NCI-H1417 (cell line): ENCODE results near the gene DOK6.
"Not testable (repeated sequence)": the region's sequence is repeated elsewhere in the genome, so short reads cannot be mapped to it uniquely, and the experiment has no call there.

Experiments used
- DNase-seq, 3 experiments: peaks; one replicate each; lab custom pipeline; 2025; lab: John Stamatoyannopoulos, UW

DOK6 gene

DNA sequence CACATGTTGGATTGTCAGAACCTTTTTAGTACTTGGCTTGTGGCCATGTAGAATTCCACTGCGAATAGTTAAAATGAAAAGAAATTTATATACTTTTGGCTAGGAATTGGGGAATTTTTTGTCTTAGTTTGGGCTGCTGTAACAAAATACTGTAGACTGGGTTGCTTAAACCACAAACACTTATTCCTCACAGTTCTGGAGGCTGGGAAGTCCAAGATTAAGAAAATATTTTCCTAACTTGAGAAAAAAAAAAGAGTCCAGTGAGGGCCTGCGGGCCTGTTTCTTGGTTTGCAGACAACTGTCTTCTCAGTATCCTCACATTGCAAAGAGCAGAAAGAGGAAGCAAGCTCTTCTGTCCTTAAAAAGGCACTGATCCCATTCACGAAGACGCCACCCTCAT lies 465.1 kb downstream of the DOK6 start:
- no peak for DNase-seq

DNA sequence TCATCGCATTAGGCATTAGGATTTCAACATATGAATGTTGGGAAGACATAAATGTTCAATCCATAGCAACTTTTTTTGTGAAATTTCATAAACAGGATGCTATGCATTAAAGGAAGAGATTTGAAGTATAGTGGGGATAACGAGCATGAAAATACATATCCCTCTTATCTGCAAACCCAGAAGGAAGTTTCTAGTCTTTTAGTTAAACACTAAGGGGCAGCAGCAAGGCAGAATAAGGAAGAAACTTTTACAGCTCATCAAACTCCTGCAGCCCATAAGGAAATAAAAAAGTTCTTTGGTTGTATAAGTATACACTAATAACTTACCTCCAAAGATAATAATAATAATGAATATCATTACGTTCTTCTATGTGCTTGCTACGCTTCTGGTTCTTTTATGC lies 465.5 kb downstream of the DOK6 start:
- no peak for DNase-seq

DNA sequence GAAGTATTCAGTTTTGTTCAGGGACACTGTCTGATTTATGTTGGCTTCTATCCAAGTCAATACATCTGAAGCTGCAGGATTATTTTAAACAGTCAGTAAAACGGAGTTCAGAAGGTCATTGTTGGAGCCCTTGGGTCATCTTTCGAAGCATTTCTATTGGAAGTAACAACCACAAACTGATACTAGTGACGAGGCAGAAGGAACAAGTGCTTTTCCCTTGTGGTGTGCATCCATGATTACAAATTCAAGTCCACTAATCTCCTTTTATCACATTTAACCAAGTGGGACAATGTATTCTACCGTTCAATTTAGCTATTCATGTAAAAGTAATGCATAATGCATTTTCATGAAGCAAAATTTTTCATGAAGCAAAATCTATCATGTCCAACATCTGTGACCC lies 470.0 kb downstream of the DOK6 start:
- DNase-seq = no peak

DNA sequence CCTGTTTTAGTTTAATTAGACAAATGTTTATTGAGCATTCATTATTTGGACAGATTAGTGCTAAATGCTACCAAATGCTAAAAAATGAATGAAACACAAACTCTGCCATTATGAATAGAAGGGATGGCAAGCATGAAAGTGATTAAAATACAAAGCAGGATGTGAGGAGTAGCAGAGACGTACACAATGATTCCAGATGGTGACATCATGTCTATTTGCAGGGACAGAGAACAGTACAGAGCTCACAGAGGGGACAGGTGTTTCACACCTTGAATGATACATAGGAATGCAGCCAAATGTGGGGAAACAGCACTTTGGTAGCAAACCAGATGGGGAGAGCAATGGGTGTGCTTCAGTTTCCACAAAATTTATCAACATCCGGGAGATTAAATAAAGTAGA lies 470.7 kb downstream of the DOK6 start:
- peak in 2 of 3 experiments; percentile 22 to 56 for DNase-seq

DNA sequence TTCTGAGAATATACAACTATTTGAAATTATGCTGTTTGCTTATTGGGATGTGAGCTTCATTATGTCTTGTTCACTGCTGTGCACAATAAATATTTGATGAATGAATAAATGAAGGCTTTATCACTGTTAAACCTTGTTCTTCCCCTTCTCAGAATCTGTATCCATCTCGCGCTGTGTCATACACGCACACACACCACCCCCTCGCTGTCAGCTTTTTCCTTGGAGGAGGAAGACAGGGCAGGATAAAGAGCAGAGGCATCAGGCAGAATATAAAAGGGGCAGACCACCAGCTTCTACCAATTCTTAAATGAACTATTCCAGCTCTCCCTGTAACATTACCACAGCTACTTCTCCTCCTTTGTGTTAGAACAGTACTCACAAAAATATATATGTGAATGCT lies 472.0 kb downstream of the DOK6 start:
- peak in 1 of 3 experiments; percentile 58 for DNase-seq

DNA sequence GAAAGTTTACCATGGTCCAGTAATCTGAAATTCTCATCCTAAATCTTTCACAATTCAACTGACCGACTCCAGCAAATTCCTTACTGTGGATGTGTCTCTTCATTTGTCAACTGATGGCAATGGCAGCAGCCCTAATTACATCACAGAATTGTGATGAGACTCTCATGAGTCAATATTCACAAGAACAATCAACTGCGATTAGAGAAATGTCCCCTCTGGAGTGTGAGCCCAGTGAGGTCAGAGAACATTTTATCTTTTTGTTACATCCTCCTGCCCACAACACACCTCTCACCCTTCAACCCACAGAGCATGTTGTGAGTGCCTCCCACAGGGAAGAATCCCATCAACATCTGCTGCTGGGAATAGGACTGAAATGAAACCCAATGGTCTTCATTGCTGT lies 473.4 kb downstream of the DOK6 start:
- DNase-seq = peak in 1 of 3 experiments; percentile 19

DNA sequence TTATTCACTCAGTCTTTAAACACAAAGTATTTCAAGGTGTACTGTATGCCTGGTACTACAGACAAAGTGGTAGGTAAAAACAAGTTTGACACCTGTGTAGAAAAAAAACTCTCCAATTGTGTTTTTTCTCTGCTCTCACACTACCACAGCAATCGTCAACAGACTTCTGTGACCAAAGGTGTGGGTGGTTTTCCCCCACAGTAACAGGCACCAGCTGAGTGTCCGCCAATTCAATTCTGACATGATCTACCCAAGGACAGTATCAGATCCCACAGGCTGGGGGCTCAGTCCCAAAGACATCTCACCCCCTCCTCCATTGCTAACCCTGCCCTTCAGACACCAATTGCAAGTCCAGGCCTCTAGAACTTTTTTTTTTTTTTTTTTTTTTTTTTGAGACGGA lies 475.8 kb downstream of the DOK6 start:
- DNase-seq = no peak

DNA sequence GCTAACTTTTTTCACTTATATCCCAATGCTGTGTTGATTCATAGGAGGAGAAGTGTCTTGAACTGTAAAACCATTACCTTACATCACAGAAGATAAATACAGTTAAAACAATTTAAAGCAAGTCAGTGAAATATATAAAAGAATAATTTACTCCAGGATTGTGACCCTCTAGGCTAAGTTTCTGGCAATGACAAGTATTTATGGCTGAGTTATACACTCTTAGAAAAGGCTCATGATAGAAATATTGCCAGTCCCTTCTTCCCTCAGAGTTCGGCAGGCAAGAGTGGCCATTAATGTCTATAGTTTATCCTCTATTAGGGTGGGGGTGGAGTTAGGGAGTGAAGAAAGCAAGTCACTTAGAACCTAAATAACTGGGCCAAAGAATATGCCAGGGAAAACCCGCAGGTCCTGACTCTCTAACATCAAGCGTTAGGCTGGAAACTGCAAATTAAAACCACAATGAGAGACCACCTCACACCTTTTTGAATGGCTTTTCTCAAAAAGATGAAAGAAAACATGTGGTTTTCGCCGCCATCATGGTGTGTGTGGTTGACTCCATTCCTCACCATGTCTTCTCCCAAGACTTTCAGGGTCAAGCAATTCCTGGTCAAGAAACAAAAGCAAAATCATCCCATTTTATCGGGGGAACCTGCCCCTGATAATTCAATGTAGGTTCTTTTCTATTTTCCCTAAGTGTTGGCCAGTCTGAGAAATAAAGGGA lies 477.7 kb downstream of the DOK6 start:
- no peak for DNase-seq

DNA sequence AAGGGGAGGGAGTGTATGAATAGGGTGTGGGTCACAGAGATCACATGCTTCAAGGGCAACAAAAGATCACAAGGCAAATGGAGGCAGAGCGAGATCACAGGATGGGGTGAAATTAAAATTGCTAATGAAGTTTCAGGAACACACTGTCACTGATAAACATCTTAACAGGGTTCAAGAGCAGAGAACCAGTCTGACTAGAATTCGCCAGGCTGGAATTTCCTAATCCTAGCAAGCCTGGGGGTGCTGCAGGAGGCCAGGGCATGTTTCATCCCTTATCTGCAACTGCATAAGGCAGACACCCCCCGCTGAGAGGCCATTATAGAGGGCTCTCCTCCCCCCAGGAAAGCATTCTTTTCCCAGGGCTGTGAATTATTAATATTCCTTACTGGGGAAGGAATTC lies 478.4 kb downstream of the DOK6 start:
- not testable (repeated sequence) for DNase-seq

DNA sequence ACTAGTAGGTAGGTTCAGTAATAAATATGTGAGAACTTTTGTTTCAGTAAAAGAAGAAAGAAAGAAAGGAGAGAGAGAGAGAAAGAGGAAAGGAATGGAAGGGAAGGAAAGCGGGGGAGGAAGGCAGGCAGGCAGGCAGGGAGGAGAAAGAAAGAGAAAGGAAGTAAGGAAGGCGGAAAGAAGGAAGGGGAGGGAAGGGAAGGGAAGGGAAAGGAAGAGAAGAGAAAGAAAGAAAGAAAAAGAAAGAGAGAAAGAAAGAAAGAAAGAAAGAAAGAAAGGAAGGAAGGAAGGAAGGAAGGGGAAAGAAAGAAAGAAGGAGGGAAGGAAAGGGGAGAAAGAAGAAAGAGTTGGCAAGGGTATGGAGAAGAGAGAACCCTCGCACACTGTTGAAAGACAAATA lies 479.4 kb downstream of the DOK6 start:
- no peak for DNase-seq

DNA sequence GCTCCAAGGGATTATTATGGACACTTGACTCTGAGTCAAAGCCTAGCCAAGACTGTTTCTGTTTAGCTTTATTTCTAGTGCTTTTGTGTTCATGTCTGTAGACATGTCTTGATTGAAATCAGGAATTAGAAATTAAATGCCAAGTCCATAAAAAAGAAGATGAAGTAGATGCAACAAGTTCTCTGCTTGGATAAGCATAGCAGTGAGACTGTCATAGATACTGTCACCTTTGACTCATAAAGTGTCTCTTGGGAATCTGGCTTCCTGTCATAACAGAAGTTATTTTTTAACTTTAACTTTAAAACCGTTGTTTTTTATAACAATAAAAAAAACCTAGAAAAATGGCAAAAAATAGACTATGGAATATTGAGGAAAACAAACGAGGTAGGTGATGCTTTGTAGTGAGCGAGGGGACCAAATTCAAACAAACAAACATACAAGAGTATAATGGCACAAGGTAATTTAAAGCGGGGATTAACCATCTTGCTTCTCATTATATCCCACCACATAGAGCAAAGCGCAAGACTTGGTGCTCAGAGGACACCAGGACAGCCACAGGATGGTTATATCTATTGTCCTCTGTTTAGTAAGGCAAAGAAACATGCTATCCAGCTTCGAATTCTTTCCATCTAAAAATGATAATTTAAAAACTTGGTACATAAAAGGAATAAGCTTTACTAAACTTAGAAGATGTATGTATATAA lies 482.4 kb downstream of the DOK6 start:
- no peak for DNase-seq

DNA sequence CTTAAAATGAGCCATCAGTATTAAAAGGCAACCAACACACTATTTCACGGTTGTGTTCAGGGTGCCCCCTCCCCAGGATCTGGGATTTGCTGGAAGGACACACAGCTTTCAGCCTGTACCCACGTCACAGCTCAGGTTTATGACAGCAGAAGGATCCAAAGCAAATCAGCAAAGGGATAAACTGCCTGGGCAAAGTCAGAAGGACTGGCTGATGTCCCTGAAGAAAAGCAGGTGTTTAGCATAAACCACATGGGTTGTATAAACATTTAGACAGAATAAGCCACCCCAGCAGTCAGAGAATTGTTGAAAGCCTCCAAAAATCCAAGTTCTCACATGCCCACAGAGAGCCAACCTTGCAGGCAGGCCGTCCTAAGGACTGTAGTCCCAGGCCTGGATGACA lies 483.1 kb downstream of the DOK6 start:
- DNase-seq = no peak

DNA sequence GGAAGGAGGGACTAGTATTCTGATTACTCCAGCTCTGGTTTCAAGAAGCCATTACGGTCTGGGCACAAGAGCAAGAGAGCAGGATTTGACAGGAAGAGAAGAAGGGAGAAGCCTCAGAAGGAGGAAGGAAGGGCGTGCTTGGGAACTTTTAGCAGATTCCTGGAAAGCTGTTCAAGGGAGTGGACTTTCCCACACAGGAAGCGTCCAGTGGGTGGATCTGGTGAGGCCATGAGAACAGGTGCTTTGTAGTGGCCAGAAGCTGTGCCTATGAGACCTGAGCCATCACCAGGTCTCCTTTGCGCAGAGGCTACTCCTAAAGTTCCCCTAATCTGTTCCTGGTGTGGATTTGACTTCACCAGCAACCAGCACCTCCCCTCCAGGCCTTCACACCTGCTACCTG lies 484.7 kb downstream of the DOK6 start:
- DNase-seq = no peak

DNA sequence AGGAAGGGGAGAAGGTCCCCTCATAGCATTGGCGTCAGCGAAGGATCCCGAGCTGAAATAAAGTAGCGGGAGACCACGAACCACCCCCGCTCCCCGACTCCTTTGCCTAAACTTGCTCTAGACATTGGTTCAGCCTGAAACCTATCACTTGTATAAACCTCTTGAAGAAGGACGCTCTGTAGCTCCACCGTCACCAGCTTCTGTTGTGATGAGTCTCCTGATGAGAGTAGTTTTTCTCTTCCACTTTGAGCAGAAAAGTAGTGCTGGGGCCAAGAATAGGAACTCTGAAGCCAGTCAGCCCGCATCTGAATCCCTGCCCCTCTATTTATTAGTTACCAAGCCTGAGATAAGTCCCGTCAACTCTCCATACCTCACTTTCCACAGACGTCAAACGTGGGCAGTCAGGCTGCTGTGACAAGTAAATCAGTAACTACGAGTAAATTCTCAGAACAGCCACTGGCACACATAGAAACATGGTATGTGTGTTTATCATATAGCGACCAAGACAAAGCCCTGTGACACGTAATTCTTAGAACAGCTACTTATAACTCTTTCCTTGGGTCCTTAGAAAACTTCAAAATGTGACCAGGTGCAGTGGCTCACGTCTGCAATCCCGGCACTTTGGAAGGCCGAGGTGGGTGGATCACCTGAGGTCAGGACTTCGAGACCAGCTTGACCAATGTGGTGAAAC lies 485.3 kb downstream of the DOK6 start:
- no peak for DNase-seq

DNA sequence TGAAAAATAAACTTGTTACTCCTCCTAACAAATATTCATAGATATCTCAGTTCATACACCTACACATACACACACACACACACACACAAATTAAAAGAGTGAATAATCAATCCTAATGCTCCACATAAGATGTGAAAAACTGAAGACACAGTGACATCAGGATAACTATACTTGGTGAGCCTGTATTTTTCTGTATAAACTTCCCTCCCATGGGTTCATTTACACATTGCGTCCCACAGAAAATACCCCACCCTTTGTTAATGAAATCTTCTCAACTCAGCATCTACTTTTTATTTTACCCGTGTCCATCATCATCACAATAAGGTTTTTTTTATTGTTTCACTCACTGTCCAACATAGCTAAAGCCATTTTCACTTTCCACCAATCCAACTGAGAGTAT lies 486.6 kb downstream of the DOK6 start:
- DNase-seq = no peak

DNA sequence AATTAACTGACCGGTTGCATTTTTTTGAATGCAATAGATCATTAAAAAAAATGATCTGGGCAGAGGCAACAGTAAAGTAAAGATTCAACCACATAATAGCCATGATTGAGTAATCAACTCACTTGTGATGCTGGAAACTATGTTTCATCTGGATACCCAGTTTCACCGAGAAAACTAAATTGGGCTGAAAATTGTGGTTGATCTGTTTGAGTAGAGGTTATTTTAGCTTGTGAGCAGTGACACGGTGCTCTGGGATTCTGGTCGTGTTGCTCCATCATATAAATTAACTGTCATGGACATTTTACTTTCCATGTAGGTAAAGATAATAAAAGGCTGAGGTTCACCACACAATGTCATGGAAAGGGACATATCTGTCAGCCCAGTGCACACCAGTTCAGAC lies 488.3 kb downstream of the DOK6 start:
- no peak for DNase-seq

DNA sequence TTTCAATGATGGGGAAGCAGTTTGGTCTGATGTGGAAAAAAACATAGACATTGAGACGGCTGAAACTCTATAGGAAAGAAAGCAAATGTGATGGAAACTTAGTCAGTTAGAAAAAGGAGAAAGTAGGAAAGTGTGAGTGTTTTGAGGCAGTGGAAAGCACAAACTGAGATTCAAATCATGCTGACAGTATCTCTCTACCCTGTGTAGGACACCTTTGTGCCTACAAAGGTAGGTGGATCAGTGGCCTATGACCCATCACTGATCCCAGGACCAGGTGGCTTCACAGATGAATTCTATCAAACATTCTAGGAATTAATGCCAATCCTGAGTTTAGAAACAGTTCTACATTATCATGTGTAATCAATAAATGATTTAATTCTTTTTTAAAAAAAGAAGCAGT lies 489.9 kb downstream of the DOK6 start:
- no peak for DNase-seq

DNA sequence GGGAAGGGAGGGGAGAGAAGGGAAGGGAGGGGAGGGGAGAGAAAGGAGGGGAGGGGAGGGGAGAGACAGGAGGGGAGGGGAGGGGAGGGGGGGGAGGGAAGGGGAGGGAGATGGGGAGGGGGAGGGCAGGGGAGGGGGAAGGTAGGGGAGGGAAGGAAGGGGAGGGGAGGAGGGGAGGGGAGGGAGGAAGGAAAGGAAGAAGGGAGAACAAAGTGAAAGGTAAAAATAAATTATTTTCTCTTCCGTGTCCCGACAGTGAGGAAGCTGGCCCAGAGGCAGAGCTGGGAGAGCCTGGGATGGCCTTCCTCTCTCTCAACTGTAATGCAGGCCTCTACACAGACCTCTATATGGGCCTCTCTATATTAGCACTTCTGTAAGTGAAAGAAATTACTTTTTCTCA lies 493.8 kb downstream of the DOK6 start:
- no peak for DNase-seq

DNA sequence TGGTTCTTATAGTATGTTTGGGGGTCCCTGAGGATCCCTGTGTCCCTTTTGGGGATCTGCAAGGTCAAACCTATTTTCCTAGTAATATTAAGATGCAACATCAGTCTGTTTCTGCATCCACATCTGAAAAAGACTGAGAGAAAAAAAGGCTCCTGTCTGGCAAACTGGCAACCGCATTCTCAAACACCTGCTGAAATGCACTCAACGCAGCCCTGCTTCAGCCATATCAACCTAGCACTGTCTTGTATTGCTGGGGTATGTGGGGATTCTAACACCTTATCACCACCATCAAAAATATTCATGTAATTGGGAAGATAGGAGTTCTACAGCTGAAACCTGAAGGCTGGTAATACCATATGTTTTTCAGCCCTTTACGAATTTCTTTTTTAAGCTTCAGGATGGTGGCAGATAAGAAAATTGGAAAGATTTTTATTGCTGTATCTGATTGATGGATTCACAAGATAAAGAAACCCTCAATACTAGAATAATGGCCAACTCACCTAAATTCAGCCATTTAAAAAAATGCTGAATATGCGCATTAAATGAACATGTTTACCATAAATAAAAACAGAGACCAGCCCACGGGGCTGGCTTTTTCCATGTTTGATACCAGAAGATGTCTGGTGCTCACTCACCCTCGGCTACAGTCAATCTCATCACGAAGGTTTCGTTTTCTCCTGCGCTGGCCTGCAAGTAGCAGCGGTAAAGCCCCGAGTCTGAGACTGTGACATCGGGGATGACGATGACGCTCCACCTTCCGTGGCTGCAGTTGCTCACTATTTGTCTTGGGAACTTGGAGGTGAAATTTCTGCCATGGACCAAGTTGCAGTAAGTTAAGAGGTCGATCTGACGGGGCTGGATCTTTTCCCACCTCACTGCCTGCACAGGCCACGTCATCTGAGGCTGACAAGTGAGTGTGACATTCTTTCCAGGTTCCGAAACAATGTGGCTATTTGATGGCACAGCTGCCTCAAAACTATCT lies 494.7 kb downstream of the DOK6 start:
- no peak for DNase-seq

DNA sequence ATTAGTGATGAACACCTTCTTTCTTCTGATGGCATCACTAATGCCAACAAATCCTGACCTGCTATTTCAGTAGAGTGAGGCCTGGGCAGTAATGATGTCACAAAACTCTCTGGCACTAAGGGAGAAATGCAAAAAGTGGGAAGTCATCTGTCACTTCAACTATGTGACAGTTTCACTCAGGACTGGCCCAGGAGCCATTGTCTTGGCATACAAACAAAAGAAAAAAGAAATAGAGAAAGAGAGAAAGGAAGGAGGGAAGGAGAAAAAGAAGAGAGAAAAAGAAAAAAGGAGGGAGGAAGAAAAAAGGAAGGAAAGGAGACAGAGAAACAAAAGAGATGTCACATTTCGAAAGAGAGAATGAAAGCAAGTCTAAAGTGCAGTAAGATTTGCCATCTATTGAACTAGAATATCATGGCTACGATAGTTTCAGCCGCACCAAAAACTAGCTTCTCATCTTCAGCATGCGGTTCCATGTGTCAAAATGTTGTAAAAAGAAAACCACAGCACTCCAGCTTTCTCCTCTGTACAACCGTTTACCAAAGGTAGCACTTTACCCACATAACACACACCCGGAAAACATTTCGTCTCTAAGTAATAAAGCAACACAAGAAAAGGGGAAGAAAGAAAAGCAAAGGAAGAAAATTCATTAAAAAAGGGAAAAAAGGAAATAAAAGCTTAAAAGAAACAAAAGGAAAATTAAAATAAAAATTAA lies 496.9 kb downstream of the DOK6 start:
- DNase-seq = no peak

DNA sequence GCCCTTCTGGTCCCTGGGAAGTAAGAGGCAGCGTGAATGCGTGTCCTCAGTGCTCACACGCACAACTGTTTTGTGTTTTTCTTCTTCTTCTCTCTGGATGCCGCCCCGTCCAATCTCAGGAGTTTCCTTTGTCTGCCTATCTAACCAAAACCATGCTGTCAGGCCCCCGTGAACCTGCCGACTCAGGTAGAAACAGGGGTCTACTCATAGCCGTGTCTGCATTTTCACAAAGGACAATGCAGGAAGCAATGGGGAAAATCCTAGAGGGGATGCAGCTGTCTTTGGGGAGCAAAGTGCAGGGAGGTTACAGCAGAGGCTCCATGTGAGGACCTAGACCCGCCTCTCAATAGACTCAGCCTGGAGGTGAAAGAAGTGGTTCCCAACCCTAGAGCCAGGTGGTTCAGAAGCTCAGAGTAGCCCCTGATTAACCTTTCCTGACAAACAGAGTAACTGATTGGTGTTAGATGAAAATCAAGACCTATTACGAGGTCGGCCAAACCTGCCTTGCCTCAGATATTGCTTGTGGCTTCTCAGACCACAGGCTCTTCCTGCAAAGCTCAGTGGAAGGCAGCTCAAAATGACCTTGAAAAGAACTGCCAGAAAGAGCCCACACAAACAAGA lies 497.7 kb downstream of the DOK6 start:
- DNase-seq = no peak
